OCI-LY3 (cell line): ENCODE data around the gene RPP25L.

Source experiments
- CTCF ChIP-seq: fragments of 200-600, 300-600 bp; sonication (generic); IDR thresholded peaks from 2 replicates; pipeline ENCODE4 v1.5.1; 2014; ENCODE audit warnings: antibody characterized with exemption, low read length, low read depth
- EZH2phosphoT487 ChIP-seq: fragments of 200-600 bp; shearing (Covaris generic); IDR thresholded peaks from 2 replicates; pipeline ENCODE4 v1.6.1; 2018; ENCODE audit warnings: antibody characterized with exemption, mixed run types, low read depth

- TF ChIP-seq CTCF (no peak), EZH2phosphoT487 (no peak)
Observed at GRCh38 chr9:34582787-34583186, 29.1 kb downstream of the RPP25L start.
